Daoy (cell line): ENCODE measurements around the gene KIRREL3. TPM values are rescaled to one million over a fixed set of nuclear protein-coding genes. Genes with fewer than 3 reads are reported as not detected.

Experiments
- DNase-seq: peaks from one replicate; pipeline ENCODE4 v3.0.0-alpha.2; 2015; ENCODE audit warnings: low read depth
- total RNA-seq: library from RNA; depleted of rRNA; stranded (reverse); fragments of >200 nt; shearing (Covaris generic); gene quantifications from 2 replicates; pipeline ENCODE4 v1.2.3, GENCODE V29; 2014

Gene KIRREL3
- total RNA-seq, 1 experiment from 2014 or later, result 2.4 TPM

DNA sequence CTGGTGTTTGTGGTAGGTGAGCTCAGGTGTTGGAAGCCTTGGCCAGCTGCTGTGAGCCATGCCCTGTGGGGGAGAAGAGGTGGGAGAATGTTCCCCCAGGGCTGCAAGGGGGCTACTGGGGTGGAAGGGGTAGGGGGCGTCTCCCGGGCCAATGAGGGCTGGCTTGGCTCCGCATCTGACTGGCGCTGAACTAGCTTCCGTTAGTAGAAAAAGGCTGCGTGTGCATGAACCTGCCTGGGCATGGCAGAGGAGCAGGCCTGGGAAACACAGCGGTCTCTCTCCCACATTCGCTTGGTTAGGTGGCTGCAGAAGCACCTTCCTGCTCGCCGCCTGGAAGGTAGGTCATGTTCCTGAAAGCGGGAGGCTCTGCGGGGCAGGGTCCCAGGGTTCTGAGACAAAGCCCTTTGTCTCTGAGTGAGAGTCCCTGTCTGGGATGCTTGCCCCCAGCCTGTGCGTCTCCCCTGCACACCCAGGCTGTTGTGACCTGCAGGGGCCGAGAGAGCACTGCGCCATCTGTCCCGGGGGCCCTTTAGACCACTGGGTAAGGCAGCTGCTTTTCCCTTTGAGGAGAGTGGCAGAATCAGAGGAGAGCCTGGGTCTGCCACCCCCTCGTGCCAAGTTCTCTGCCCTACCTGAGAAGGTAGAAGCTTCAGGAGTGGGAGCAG, 466.3 kb downstream of the KIRREL3 start:
- no peak for DNase-seq

DNA sequence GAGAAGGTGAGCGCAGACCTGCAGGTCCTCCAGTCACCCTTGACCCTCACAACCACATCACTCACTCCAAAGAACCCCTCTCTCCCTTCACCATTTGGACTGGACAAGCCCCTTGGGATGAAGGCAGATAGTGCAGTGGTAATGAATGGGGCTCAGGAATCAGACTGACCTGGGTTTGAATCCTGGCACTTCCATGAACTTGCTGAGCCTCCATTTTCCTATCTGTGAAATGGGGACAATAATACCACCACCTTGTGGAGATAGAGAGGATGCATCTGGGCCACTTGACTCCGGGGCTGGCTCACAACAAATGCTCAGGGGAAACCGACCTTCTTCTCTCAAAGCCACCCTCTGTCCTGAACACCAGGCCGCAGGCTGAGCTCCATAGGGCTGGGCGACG, 467.0 kb downstream of the KIRREL3 start:
- no peak for DNase-seq

DNA sequence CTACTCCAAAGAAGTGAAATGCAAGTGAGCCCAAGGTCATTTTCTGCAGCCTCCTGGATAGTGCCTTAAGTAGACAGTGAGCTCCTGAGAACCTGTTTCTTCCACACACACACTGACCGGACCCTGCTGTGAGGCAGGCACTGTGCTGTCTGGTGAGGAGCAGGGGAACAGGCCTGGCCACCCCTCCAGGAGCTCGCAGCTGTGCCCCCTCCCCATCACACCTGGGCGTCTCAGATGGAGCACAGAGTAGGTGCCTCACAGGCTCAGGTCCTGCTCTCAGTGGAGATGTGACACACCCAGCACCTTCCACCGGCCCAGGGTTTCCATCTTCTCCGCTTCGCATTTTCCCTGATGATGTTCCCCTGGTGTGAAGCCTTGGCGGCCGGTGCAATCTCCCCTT, 470.2 kb downstream of the KIRREL3 start:
- DNase-seq, result no peak

DNA sequence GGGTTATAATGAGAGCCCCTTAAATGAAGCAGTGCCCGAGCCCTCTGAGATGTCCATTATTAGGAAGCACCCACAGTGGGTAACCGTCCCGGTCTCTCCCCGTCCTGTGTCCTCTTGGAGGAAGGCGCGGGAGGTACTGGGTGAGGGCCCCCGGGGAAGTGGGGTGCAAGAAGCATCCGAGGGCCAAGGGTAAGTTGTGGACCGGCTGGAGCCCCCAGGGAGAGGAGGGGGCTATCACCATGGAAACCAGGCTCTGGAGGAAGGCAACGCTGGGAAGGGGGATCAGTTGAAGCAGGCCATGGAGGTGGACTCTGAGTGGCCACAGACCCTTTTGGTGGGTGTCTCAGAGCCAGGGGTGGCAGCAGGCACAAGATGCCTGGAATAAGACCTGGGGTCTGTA, 471.5 kb downstream of the KIRREL3 start:
- DNase-seq, result no peak

GRCh38 chr11:126528075-126528474, 472.5 kb downstream of the KIRREL3 start:
- no peak for DNase-seq

- no peak for DNase-seq
Observed at GRCh38 chr11:126527651-126528050, 472.9 kb downstream of the KIRREL3 start.

GRCh38 chr11:126526471-126526870, 474.1 kb downstream of the KIRREL3 start:
- no peak for DNase-seq

- no peak for DNase-seq
Observed at GRCh38 chr11:126525702-126526101, 474.9 kb downstream of the KIRREL3 start.

DNA sequence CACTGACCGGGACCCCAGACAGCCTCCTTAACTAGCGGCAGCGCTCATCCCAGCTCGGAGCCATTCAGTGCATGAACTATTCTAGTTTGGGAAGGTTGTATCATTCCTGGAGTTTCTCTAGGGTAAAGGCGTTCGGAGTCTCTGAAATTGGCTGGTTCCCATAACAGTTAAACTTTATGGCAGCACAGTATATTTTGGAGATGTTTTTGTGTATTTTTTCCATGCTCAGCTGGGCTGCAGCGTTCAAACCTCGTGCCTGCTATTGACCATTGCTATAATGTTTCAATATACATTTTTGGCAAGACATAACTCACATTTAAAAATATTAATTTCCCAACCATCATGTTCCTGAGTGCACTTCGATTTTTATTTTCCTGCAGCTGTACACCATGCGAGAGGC, 475.4 kb downstream of the KIRREL3 start:
- no peak for DNase-seq

DNA sequence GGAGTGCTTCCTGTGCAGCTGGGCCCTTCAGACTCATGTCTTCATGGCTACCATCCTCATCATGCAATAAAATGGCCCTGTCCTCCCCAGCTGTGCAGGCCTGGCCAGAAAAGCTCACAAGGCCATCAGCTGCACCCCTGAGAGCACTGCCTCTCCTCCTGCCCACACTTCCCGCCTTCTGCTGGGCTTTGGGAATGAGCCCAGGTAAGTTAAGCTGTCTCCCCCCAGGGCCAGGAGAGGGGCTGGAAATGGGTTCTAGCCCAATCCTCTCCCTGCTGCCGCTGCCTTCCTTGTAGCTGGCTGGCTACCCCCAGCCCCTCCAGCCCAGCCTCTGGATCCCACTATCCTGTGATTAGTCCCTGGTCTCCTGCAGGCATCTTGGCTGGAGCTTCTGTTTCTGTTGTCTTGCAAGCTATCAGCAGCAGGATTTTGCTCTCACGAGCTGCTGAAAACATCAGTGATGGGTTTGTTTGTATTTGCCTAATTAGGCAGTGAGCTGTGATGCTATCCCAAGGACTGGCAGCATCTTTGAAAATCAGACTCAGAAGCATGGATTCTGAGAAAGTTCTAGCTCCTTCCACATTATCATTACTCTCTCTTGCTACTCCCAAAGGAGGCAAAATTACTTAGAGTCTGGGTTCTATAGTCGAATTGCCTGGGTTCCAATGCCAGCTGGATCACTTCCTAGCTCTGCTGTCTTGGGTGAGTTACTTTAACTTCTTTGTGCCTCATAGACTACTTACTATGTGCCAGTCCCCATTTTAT, 476.9 kb downstream of the KIRREL3 start:
- no peak for DNase-seq

DNA sequence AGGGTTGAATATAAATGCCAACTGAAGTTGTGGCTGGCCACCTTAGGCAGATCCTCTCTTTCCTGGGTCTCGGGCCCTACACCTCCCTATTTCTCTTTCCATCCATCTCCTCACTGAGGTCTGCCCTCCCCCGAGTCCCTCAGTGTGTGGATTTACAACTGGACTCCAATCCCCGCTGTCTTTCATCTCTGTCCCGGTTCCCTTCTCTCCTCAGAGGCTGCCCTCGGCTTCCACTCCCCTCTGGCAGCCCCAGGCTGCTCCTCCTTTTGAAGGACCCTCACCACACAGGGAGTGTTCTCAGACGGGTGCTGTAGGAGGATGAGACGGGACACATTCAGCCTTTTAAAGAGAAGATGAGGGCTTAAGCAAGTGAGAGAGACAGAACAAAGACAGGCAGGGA, 478.0 kb downstream of the KIRREL3 start:
- DNase-seq, result no peak

- no peak for DNase-seq
Observed at GRCh38 chr11:126522152-126522551, 478.4 kb downstream of the KIRREL3 start.

- DNase-seq, result no peak
Observed at GRCh38 chr11:126521196-126521595, 479.4 kb downstream of the KIRREL3 start.

DNA sequence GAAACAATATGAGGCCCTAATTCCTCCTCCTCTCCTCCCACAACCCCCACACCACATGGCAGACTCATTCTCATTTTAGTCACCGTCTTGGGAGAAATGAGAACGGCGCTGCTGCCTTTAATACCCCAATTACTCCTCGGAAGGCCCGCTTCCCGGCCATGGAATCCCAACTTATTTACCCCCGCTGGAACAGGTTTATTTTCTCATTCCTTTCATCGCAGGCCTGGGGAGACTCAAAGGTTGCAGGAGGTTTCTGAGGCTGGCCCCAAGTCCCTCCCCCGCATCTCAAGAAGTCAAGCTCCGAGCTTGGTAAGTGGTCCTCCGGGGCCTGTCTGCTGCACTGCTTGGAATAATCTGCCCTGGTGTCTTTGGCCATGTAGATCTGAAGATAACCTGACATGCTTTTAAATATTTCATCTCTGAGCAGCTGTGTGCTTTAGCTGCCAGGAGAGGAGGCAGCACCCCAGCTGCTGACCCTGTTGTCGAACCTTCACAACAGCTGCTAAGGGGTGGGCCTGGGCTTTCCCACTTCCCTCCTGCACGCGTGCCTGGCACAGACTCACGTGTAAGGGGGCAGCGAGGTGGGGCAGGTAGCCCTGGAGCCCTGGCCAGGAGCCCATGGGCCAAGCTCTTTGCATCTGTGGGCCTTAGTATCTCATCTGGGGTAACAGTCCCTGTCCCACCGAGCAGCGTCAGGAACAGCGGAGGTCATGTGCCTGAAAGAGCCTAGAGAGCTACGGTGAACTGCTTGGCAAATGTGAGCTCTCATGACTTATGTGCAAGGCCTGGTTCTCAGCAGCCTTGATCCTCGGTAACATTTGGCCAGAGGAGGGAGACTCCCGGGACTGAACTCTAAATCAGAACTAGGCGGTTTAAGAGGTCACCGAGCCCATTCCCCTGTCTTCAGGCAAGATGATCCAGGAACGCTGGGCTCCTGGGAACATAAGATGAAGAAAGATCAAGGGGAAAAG, 480.5 kb downstream of the KIRREL3 start:
- DNase-seq, result no peak

DNA sequence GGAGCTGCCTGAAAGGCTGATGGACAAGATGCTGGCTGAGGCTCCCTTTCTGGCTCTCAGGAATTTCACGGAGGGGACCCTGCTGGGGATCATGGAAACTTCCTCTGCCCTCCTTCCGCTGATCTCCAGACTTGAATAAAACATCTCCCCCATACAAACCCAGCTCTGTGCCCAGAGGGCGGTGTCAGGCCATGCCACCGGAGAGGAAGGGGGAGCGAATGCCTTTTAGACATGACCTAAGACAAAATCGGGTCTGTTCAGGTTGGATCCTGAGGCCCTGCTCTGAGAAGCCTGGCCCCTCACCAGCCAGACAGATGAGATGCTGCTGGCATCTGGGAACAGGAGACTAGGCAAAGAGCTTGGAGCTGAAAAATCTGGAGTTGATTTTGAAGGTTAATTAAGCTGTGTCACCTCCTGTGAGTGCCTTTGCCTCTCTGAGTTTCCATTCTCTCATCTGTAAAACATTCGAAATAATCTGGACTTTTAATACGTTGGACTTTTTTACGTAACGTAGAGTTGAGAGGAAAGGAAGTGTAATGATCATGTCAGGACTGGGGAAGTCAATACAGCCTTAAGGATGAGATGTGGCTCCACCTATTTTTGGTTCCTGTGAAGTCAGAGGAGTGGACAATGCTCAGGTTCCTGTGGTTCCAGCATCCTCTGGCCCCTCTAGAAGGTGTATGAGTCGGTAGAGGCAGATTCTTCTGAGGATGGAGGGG, 481.4 kb downstream of the KIRREL3 start:
- DNase-seq, result no peak

DNA sequence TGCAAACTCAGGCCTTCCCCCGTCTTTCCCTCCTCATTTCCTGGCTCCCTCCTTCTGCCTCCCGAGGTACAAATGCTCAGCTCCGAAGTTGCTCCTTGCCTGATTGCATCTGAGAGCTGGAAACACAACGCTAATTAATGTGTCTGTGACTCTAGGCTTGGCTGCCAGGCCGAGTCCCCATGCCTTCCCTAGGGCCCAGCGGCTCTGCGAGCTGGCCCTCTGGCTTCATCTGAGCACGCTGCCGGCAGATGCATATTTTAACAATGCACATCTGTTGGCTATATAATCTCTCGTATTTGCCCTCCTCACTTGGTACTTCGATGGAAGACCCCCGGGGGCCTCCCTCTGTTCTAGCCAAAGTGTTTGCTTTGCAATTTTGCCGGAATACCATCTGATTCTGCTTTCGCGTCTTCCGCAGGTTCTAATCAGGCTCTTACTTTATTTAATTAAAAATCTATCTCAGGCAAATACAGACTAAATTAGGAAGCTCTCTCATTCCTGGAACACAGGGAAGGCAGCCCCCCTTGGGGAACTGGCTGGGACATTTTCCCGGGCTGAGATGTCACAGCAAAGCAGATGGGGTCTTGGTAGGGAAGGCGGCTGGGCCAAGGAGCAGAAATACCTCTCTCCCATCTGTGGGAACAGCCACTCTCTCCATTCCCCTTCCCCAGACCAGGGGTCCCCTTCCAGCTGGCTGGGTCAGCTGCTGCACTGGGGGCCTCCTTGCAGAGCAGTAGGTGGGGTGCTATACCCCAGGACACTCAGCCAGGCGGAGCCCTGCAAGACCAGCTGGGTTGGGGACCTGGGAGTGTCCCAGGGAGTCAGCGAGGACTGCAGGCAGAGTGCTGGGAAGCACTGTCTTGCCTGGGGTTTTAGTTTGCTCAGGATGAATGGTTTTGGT, 482.2 kb downstream of the KIRREL3 start:
- no peak for DNase-seq

- DNase-seq, result no peak
Observed at GRCh38 chr11:126515501-126515900, 485.1 kb downstream of the KIRREL3 start.

DNA sequence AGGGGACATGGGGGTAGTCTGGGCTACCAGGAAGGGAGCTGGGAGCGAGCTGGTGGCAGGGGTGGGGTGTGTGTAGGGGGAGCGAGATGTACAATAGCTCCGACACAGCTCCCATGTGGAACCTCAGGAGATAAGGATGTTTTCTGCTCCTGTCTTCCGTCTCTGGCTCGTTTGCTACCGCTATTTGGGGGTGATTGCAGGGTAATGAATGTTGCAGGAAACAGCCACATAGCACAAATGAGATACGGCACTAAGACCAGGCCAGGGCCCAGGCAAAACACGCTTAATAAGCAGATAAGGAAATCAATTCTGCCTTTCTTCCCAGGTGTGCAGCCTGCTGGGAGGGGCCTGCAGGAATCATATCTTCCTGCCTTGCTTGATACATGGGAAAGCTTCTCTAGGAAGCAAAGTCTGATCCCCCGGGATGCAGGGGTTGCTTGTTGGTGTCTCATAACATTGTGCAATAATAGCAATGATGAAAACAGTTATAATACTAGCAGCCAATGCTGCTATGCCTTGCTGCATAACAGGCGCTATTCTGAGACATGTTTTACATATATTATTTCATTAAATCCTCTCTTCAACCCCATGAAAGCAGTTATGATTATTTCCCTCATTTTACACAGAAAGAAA, 486.4 kb downstream of the KIRREL3 start:
- no peak for DNase-seq

DNA sequence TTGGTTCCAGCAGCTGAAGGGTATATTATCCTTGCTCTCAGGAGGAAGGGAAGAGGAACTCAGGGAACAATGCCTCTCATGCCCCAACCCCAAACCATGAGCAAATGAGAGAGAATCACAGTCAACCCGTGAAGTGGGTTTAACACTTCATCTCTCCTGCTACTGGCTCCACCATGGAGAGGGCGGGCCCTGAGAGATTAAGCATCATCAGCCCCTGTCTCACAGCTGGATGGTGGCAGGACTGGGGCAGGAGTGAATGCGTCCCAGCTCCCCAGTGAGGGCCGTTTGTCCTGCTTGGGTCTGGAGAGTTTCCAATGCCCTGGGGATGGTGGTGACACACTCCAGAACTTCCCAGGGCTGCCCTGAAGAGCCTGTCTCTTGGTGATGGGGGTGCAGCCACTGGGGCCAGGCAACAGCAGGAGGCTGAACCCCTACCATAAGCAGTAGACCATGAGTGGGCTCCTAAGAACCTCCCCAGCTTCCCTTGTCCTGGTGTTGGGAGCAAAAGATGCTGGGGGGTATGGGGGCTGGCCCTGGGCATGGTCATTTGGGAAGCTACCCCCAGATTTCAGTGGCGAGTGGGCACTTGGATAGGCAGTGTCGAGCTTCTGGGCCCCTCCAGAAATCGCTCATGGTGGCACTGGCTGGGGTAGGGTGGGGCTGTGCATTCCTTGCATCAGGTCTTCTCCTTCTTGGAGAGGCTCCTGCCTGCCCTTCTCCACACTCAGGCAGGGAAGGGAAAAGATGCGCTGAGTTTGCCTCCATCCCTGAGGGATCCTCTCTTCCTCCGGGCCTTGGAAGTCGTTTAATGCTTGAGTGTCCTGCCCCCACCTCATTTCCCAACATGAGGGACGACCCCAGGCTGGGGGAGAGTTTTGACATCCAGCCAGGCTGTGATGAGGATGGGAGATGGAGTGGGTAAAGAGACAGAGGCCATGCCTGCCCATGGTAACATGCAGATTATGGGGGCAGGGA, 487.5 kb downstream of the KIRREL3 start:
- no peak for DNase-seq
